Skeletal muscle tissue (tissue), 4 donors: ENCODE results near the gene CAMKMT. TPM values are rescaled to one million over a fixed set of nuclear protein-coding genes. Genes with fewer than 3 reads are reported as not detected.

ENCODE experiments used
- H3K27ac ChIP-seq: one replicate; pipeline ENCODE4 v1.7.0; 2013; ENCODE audit warnings: mild to moderate bottlenecking, low read depth, low read length, inconsistent platforms
- H3K27me3 ChIP-seq, 3 donors: one replicate each; pipeline ENCODE4 v1.7.0; 2013; ENCODE audit warnings: low read length in 3 of 3; ENCODE audit not compliant: control insufficient read depth in 3 of 3, insufficient read depth in 3 of 3
- H3K36me3 ChIP-seq, 3 donors: one replicate each; pipeline ENCODE4 v1.7.0; 2013; ENCODE audit warnings: low read length in 3 of 3; ENCODE audit not compliant: control insufficient read depth in 3 of 3, insufficient read depth in 3 of 3
- H3K4me1 ChIP-seq, 3 donors: one replicate each; pipeline ENCODE4 v1.7.0; 2013; ENCODE audit warnings: low read length in 3 of 3, mild to moderate bottlenecking in 3 of 3; ENCODE audit not compliant: control insufficient read depth in 3 of 3, insufficient read depth in 3 of 3
- H3K4me3 ChIP-seq, 3 donors: one replicate each; pipeline ENCODE4 v1.7.0; 2013; ENCODE audit warnings: low read length in 3 of 3
- H3K9ac ChIP-seq, 3 donors: one replicate each; pipeline ENCODE4 v1.7.0; 2013; ENCODE audit warnings: low read length in 3 of 3, mild to moderate bottlenecking in 3 of 3, moderate library complexity in 2 of 3, low read depth in 1 of 3
- H3K9me3 ChIP-seq, 3 donors: one replicate each; pipeline ENCODE4 v1.7.0; 2013; ENCODE audit warnings: low read length in 3 of 3; ENCODE audit not compliant: control insufficient read depth in 3 of 3
- total RNA-seq: library from RNA; depleted of rRNA; stranded (reverse); fragments of >200 nt; gene quantifications from one replicate; pipeline ENCODE4 v1.2.3, GENCODE V29; 2014
- donor health status: Osteomylitis.

Gene CAMKMT
- total RNA-seq, 1 donor from 2014 or later, result 5.2 TPM

- Histone ChIP-seq H3K27ac (no peak overlapping the region), H3K4me3 (no peak overlapping the region), H3K36me3 (no peaks in the 10 kb centered on the region), H3K9ac (no peak overlapping the region), H3K9me3 (no peaks in the 10 kb centered on the region), H3K4me1 (no peaks in the 10 kb centered on the region), H3K27me3 (no peaks in the 10 kb centered on the region)
Measured at GRCh38 chr2:44671916-44672315, 310.2 kb downstream of the CAMKMT start.

- no peak overlapping the region for H3K4me3 ChIP-seq
- H3K36me3 ChIP-seq, result no peaks in the 10 kb centered on the region
- H3K9ac ChIP-seq, result no peak overlapping the region
- no peaks in the 10 kb centered on the region for H3K4me1 ChIP-seq
- H3K9me3 ChIP-seq, result no peaks in the 10 kb centered on the region
- no peak overlapping the region for H3K27ac ChIP-seq
- no peaks in the 10 kb centered on the region for H3K27me3 ChIP-seq
Measured at GRCh38 chr2:44672431-44672830, 310.7 kb downstream of the CAMKMT start.

GRCh38 chr2:44674473-44675284 is 312.9 kb downstream of the CAMKMT start:
- Histone ChIP-seq H3K36me3 (no peaks in the 10 kb centered on the region), H3K9me3 (no peaks in the 10 kb centered on the region), H3K4me1 (peaks cover 0 to 2% (median 0%) of the 10 kb centered on the region in 3 donors), H3K27ac (no peak overlapping the region), H3K9ac (peak overlapping the region in 1 of 3 donors; percentile 17), H3K4me3 (no peak overlapping the region), H3K27me3 (no peaks in the 10 kb centered on the region)

GRCh38 chr2:44676379-44676778 is 314.6 kb downstream of the CAMKMT start:
- H3K4me1 ChIP-seq, result peaks cover 0 to 13% (median 2%) of the 10 kb centered on the region in 3 donors
- H3K27me3 ChIP-seq, result no peaks in the 10 kb centered on the region
- H3K36me3 ChIP-seq, result no peaks in the 10 kb centered on the region
- H3K27ac ChIP-seq, result no peak overlapping the region
- no peaks in the 10 kb centered on the region for H3K9me3 ChIP-seq
- H3K4me3 ChIP-seq, result no peak overlapping the region
- H3K9ac ChIP-seq, result no peak overlapping the region

GRCh38 chr2:44679584-44679983 is 317.8 kb downstream of the CAMKMT start:
- Histone ChIP-seq H3K9me3 (no peaks in the 10 kb centered on the region), H3K27ac (peak overlapping the region; percentile 19), H3K36me3 (no peaks in the 10 kb centered on the region), H3K27me3 (no peaks in the 10 kb centered on the region), H3K4me3 (no peak overlapping the region), H3K9ac (no peak overlapping the region), H3K4me1 (peaks cover 0 to 13% (median 2%) of the 10 kb centered on the region in 3 donors)

GRCh38 chr2:44679990-44680389 is 318.2 kb downstream of the CAMKMT start:
- Histone ChIP-seq H3K27me3 (no peaks in the 10 kb centered on the region), H3K27ac (peak overlapping the region; percentile 19), H3K4me1 (peaks cover 0 to 13% (median 2%) of the 10 kb centered on the region in 3 donors), H3K4me3 (peak overlapping the region in 1 of 3 donors; percentile 38), H3K9me3 (no peaks in the 10 kb centered on the region), H3K9ac (no peak overlapping the region), H3K36me3 (no peaks in the 10 kb centered on the region)

GRCh38 chr2:44680424-44680971 is 318.8 kb downstream of the CAMKMT start:
- Histone ChIP-seq H3K9me3 (no peaks in the 10 kb centered on the region), H3K27ac (peak overlapping the region; percentile 19), H3K36me3 (no peaks in the 10 kb centered on the region), H3K4me1 (peaks cover 0 to 13% (median 2%) of the 10 kb centered on the region in 3 donors), H3K9ac (no peak overlapping the region), H3K27me3 (no peaks in the 10 kb centered on the region), H3K4me3 (peak overlapping the region in 1 of 3 donors; percentile 38)

GRCh38 chr2:44680983-44681531 is 319.3 kb downstream of the CAMKMT start:
- Histone ChIP-seq H3K36me3 (no peaks in the 10 kb centered on the region), H3K27me3 (no peaks in the 10 kb centered on the region), H3K4me1 (peaks cover 0 to 13% (median 2%) of the 10 kb centered on the region in 3 donors), H3K27ac (no peak overlapping the region), H3K4me3 (no peak overlapping the region), H3K9ac (no peak overlapping the region), H3K9me3 (no peaks in the 10 kb centered on the region)

- Histone ChIP-seq H3K4me1 (peaks cover 0 to 13% (median 2%) of the 10 kb centered on the region in 3 donors), H3K9ac (no peak overlapping the region)
Measured at GRCh38 chr2:44682459-44682858, 320.7 kb downstream of the CAMKMT start.

GRCh38 chr2:44684559-44684958 is 322.8 kb downstream of the CAMKMT start:
- H3K9ac ChIP-seq, result no peak overlapping the region
- no peak overlapping the region for H3K27ac ChIP-seq
- H3K4me3 ChIP-seq, result no peak overlapping the region
- no peaks in the 10 kb centered on the region for H3K36me3 ChIP-seq
- peaks cover 0 to 12% (median 2%) of the 10 kb centered on the region in 3 donors for H3K4me1 ChIP-seq
- H3K27me3 ChIP-seq, result no peaks in the 10 kb centered on the region
- H3K9me3 ChIP-seq, result no peaks in the 10 kb centered on the region

More at GRCh38 chr2:44682459-44682858, 320.7 kb downstream of the CAMKMT start:
- no peak overlapping the region for H3K4me3 ChIP-seq
- H3K36me3 ChIP-seq, result no peaks in the 10 kb centered on the region
- H3K27ac ChIP-seq, result no peak overlapping the region
- H3K27me3 ChIP-seq, result no peaks in the 10 kb centered on the region
- H3K9me3 ChIP-seq, result no peaks in the 10 kb centered on the region
